Measurements from ENCODE around the gene TOGARAM2.

The TOGARAM2 gene

GRCh38 chr2:29017716-29018435 lies 36.8 kb downstream of the TOGARAM2 start:
- in situ Hi-C loops (cut with HindIII; ENCODE audit: low sequenced_read_pairs): no loop called here

DNA sequence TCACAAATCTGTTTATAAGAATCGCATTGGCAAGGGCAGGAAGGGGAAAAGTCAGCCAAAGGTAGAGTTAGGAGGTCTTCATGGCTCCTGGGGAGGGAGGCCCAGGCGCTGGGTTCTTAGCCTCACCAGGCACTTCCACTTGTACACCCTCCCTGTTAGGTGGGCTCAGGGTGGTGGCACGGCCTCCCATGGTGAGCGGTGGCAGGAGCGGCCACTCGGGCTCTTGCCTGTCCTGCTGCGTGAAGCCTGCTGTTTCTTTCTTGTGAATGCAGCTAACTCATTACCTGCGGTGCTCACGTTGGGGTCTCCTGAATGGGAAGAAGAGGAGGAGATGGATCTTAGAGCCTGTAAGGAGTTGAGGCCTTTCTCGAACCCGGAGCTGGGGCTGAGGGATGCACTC lies 40.8 kb downstream of the TOGARAM2 start:
- in situ Hi-C loops (cut with HindIII; ENCODE audit: low sequenced_read_pairs): no loop called here

DNA sequence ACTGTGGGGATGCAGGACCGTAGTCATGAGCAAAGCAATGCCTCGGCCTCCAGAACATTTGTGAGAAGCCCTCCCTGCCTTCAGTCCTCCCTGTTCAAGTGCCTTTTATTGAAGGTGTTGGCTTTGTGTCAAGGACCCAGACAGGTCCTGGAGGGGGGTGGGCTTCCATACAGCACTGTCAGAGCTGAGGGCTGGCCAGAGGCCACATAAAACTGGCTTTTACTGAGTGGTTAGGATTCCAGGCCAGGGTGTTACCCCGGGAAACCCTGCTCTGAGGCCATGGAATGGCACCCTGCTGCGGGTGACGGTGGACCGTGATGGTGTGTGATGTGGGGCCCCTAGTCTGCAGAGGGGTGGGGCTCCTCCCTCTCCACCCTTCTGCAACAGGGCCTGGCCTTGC lies 41.6 kb downstream of the TOGARAM2 start:
- in situ Hi-C loops (cut with HindIII; ENCODE audit: low sequenced_read_pairs): no loop called here

DNA sequence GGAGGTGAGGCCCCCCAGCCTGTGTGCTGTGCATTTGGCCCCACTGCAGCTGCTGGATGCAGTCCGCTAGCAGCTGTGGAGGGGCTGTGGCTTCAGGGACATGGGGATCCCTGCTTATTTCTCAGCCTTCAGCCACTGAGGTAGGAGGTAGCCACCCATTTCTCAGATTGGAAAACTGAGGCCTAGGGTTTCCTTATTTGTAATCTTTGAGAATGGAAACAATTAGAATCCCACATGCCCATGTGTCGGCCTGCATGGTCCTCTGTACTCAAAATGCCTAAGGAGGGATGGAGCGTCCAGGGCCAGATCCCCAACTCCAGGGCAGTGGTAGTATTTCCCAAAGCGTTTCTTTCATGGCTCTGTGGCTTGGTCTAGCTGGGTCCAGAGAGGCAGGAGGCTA lies 42.1 kb downstream of the TOGARAM2 start:
- in situ Hi-C loops (cut with HindIII; ENCODE audit: low sequenced_read_pairs): no loop called here

DNA sequence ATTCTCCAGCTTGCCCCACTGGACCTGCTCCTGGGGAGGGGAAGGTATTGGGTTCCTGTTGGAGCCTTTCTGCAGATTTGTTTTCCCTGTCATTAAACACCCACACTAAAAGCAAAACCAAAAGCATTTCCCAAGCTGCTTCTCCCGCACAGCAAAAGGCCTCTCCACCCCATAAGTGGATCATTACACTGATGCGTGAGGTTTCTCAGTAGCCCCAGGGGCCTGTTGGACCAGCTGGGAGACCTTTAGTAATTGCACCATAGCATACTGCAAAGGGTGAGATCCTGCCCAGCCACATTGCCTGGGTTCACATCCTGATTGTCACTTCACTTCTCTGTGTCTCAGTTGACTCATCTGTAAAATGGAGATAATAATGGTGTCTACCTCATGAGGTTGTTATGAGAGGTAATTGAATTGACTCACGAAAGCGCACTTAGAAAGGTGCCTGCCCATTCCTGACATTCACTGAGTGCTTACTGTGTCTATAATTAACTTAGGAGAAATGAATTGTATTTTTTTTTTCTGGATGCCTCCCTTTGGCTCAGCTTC lies 43.9 kb downstream of the TOGARAM2 start:
- in situ Hi-C loops (cut with HindIII; ENCODE audit: low sequenced_read_pairs): no loop called here

- in situ Hi-C loops (cut with HindIII; ENCODE audit: low sequenced_read_pairs): no loop called here
Measured at GRCh38 chr2:29025711-29026110, 44.6 kb downstream of the TOGARAM2 start.

DNA sequence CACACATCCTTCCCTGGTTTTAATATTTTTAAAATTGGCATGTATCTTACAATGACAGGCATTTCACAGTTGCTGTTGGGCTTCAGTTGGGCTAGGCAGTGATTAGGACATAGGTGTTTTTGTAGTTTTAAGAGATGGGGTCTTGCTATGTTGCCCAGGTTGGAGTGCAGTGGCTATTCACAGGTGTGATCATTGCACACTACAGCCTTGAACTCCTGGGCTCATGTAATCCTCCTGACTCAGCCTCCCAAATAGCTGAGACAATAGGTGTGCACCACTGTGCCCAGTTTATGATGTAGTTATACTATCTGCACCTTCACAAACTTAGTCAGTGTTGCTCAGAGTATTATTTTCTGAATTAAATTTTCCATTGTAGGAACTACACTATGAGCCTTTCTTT lies 49.9 kb downstream of the TOGARAM2 start:
- in situ Hi-C loops (cut with HindIII; ENCODE audit: low sequenced_read_pairs): no loop called here

- in situ Hi-C loops (cut with HindIII; ENCODE audit: low sequenced_read_pairs): no loop called here
Measured at GRCh38 chr2:29032189-29032588, 51.1 kb downstream of the TOGARAM2 start.

- in situ Hi-C loops (cut with HindIII; ENCODE audit: low sequenced_read_pairs): no loop called here
Measured at GRCh38 chr2:29033172-29033571, 52.1 kb downstream of the TOGARAM2 start.

GRCh38 chr2:29033656-29034055 lies 52.6 kb downstream of the TOGARAM2 start:
- in situ Hi-C loops (cut with HindIII; ENCODE audit: low sequenced_read_pairs): no loop called here

GRCh38 chr2:29035016-29035745 lies 54.1 kb downstream of the TOGARAM2 start:
- in situ Hi-C loops (cut with HindIII; ENCODE audit: low sequenced_read_pairs): no loop called here

- in situ Hi-C loops (cut with HindIII; ENCODE audit: low sequenced_read_pairs): no loop called here
Measured at GRCh38 chr2:29039718-29040480, 58.8 kb downstream of the TOGARAM2 start.

- in situ Hi-C loops (cut with HindIII; ENCODE audit: low sequenced_read_pairs): no loop called here
Measured at GRCh38 chr2:29040552-29040951, 59.5 kb downstream of the TOGARAM2 start.

DNA sequence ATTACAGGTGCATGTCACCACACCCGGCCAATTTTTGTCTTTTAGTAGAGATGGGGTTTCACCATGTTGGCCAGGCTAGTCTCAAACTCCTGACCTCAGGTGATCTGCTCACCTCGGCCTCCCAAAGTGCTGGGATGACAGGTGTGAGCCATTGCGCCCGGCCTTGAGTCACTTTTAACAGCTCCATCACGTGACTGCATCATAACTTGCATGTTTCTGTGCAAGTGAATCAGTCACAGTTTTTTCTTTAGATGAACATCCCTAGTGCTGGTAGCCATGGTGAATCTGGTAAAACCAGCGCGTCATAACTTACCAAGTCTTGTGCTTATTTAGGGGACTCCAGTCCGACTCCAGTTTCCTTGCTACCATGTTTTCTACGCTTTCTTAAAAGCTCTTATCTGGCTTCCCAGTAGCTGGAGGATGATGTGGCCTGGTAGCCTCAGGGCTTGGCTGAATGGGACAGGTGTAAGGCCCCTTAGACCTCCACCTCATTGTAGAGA lies 60.1 kb downstream of the TOGARAM2 start:
- in situ Hi-C loops (cut with HindIII; ENCODE audit: low sequenced_read_pairs): no loop called here

- in situ Hi-C loops (cut with HindIII; ENCODE audit: low sequenced_read_pairs): no loop called here
Measured at GRCh38 chr2:29042561-29043075, 61.5 kb downstream of the TOGARAM2 start.

DNA sequence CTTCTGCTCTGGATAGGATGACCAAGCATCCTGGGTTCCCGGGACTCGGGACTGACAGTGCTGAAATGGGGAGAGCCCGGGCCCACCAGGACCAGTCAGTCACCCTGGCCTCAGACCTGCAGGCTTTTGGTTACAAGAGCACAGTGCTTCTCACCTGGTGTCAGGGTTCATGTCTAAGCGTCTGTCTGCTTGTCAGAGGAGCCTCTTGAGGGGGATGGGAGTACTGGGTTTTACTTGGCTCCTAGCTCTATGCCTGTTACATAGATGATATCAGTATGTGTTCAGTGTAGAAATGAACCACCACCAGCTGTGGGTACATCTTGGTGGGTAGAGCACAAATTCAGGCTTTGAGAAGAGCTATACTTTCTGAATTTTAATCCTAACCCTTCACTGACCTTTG lies 63.4 kb downstream of the TOGARAM2 start:
- in situ Hi-C loops (cut with HindIII; ENCODE audit: low sequenced_read_pairs): no loop called here

DNA sequence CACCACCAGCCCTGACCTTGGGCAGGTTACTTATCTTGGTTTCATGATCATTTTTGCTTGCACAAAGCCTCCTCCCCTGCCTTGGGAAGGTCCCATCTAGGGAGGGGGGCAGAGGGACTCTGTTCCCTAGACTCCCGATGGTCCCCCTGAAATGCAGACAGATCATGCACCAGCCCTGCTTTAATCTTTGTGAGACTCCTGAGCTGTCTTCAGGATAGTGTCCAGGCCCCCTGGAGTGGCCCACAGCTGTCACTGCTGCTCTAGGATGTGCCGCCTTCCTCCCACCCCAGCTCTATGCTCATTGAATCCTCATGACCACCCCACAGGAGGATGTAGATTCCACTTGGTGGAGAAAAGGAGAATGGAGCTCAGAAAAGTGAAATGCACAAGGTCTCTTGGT lies 65.2 kb downstream of the TOGARAM2 start:
- in situ Hi-C loops (cut with HindIII; ENCODE audit: low sequenced_read_pairs): no loop called here

GRCh38 chr2:29047083-29047845 lies 66.2 kb downstream of the TOGARAM2 start:
- in situ Hi-C loops (cut with HindIII; ENCODE audit: low sequenced_read_pairs): no loop called here

GRCh38 chr2:29050591-29050990 lies 69.5 kb downstream of the TOGARAM2 start:
- in situ Hi-C loops (cut with HindIII; ENCODE audit: low sequenced_read_pairs): no loop called here

GRCh38 chr2:29051730-29052129 lies 70.6 kb downstream of the TOGARAM2 start:
- in situ Hi-C loops (cut with HindIII; ENCODE audit: low sequenced_read_pairs): no loop called here

Measured in endothelial cell of hepatic sinusoid (primary cell).